Measurements from ENCODE around the gene ARFIP2.
A peak's percentile ranks its signal among the peaks of the same experiment; 100 is the strongest.

ARFIP2 gene

DNA sequence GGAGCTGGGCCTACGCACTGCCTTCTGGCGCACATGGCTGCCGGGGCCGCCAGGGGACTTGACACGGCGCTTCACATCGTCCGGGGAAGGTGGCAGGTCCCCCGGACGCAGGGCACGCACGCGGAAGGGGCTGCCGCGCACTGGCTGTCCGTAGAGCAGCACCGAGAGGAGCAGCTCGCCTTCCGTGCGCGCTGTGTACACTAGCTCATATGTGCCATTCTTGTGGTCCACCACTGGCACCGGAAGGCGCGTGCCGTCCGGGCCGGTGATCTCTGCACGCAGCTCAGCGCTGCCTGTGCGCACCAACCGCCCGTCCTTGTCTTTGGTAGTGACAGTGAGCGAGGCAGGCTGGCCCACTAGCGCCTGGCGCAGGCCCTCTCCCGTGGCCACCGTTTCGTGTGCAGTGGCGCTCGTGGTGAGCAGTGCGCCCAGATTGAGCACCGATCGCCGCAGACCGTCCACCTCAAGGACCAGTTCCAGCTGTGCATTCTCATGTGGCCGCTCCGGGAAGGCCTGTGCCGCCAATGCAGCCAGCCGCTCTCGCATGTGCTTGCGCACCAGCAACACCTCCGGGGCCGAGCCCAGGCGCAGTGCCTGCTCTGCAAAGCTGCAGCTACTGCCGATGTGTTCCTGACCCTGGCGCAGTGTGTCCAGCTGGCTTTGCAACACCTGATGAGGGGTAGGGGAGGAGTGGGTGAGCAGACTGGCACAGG, 24.6 kb downstream of the ARFIP2 start:
- TF ChIP-seq CTCF (conservative IDR thresholded peaks at IDR 0.05) = no peak
- H3K27ac ChIP-seq = no peak overlapping the region

GRCh38 chr11:6455070-6455469, 26.1 kb downstream of the ARFIP2 start:
- TF ChIP-seq CTCF (conservative IDR thresholded peaks at IDR 0.05) = no peak

DNA sequence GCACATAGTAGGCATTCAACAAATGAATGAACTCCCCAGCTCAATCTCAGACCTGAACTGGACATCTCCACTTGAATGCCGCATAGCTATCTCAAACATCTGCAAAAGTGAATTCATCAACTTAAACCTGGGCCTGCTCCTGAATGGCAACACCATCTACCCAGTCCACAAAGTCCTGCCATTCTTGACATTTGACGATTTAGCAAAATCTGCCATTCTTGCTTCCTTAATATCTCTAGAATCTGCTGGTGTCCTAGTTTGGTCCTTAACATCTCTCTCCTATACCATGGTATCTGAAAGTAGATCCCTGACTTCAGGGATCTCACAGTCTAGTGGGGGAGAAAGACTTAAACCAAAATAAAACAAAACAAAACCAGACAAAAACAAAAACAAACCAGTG, 28.0 kb downstream of the ARFIP2 start:
- TF ChIP-seq CTCF (conservative IDR thresholded peaks at IDR 0.05) = no peak
- no peak overlapping the region for H3K27ac ChIP-seq

More at GRCh38 chr11:6455070-6455469, 26.1 kb downstream of the ARFIP2 start:
- no peak overlapping the region for H3K27ac ChIP-seq

- TF ChIP-seq CTCF (conservative IDR thresholded peaks at IDR 0.05) = no peak
- H3K27ac ChIP-seq = no peak overlapping the region
These were observed 28.9 kb downstream of the ARFIP2 start for GRCh38 chr11:6452219-6452618.

DNA sequence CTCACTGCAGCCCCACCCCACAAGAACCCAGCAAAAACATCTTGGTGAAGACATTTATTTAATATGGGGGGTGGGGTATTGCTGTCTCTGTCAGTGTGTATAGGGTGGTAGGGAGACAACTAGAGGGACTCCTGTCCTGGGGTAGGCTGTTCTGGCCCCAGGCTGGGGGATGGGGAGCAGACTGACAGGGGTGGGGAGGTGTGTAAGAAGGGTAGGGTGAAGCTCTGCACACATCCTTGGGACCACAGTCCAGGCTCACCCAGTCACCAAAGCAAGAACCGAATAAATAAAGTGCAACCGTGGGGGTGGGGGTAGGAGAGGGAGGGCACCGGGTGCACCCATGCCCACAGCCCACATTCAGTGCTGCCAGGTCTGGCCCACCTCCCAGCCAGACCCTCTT, 32.6 kb downstream of the ARFIP2 start:
- H3K27ac ChIP-seq = no peak overlapping the region
- TF ChIP-seq CTCF (conservative IDR thresholded peaks at IDR 0.05) = no peak

GRCh38 chr11:6443269-6444003, 37.7 kb downstream of the ARFIP2 start:
- peak; percentile 73 for TF ChIP-seq CTCF (conservative IDR thresholded peaks at IDR 0.05)
- no peak overlapping the region for H3K27ac ChIP-seq

GRCh38 chr11:6442441-6442840, 38.7 kb downstream of the ARFIP2 start:
- H3K27ac ChIP-seq = no peak overlapping the region
- no peak for TF ChIP-seq CTCF (conservative IDR thresholded peaks at IDR 0.05)

Data from VCaP (cell line).